ENCODE measurements around the gene C9orf152. TPM values are rescaled to one million over a fixed set of nuclear protein-coding genes. Genes with fewer than 3 reads are reported as not detected.
"Not testable (repeated sequence)": the region's sequence is repeated elsewhere in the genome, so short reads cannot be mapped to it uniquely, and the experiment has no call there.

C9orf152 gene, protein sequence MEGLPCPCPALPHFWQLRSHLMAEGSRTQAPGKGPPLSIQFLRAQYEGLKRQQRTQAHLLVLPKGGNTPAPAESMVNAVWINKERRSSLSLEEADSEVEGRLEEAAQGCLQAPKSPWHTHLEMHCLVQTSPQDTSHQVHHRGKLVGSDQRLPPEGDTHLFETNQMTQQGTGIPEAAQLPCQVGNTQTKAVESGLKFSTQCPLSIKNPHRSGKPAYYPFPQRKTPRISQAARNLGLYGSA
- total RNA-seq (2014; rRNA removed; shearing (Covaris generic); ENCODE audit: low replicate concordance): not detected in 2 replicates

DNA sequence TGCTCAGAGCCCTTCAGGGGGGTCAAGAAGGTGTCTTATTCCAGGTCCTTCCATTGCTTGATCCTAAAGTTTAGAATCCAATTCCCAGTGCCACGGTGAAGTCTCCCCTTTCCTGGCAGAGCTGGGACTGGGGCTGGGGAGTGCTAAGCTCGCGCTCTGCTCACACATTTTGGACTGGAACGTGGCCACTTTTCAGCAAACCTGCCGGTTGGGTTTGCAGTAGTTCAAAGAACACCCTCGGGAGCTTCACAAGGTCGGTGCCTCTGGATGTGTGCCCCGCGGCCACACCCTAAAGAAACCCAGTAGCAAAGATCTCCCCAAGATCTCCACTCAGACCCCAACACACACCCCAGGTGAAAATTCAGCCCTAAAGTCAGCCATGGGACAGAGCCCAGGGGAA, at the start of gene C9orf152:
Gene C9orf152 (minus strand): TSS at position 129 of the 400 bp plus-strand sequence. CDS start 580 bp downstream, outside the sequence.
- no peak for DNase-seq (ENCODE audit: low read depth)
- in situ Hi-C loops (cut with HindIII; ENCODE audit: low pct_unique_long_range_greater_than_20kb, low sequenced_read_pairs): no loop called here

DNA sequence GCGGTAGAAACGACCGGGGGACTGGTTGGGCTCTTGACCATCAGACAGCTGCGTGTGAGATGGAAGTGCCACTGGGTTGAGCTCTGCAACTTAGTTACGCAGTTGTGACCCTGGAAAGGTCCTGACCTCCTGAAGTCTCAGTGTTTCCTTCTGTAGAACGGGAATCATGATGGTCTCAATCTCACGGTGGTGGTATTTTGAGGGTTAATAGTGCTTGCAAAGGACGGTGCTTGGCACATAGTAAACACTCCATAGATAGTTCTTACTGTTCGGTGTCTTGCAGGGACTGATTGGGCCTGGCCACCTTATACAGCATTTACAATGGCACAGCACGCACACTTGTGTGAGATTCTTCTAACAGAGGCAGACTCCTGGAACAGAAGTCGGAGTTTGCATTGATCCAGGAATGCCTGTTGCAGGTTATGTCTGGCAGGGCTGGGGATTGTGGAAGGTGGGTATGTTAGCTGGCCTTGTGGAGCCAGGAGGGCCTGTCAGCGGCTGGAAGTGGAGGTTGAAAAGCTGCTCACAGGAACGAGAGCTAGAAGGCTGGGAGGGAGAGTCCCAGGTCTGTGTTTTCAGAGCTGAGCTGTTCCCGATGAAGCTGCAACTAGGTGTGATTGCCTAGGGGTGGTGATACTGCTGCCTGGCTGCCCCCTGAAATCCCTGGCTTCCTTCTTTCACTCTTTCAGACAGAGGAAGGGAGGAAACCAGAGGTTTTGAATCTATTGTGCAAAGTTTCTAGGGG, 49.3 kb upstream of the C9orf152 start:
- peak; percentile 56 for DNase-seq (ENCODE audit: low read depth)
- in situ Hi-C loops (cut with HindIII; ENCODE audit: low pct_unique_long_range_greater_than_20kb, low sequenced_read_pairs): no loop called here

DNA sequence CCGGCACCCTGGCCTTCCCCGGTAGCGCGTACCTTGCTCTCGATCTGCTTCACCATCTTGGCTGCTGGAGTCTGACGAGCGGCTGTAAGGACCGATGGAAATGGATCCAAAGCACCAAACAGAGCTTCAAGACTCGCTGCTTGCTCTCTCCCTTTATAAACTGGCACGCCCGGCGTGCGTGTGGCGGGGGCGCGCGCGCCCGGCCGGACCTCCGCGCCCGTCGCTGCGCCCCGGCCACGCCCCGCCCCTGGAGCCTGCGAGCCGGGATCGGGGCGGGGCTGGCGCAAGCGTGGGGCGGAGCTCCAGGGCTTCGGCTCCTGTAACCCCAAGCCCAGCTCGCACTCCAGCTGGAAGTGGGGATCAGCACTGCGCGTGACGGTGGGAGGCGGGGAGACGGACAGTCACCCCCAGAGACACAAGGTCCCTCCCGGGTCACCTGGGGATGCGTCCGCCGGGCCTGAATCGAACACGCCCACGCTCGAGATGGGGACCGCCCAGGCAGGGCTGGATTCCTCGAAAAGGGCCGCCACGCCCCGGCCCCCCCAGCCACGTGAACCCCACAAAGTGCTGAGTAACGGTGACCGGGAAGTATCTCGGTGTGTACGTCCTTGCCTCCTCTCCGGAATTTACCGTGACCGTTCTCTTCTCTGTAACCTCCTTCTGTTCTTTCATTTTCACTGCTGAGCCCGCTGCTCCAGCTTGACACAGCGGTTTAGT, 48.6 kb upstream of the C9orf152 start, which contains the start of gene TXN:
Gene TXN (minus strand): TSS at position 128 of the 717 bp plus-strand sequence. CDS start 72 bp downstream, at position 56.
- peak; percentile 98 for DNase-seq (ENCODE audit: low read depth)
- in situ Hi-C loops (cut with HindIII; ENCODE audit: low pct_unique_long_range_greater_than_20kb, low sequenced_read_pairs): no loop called here

DNA sequence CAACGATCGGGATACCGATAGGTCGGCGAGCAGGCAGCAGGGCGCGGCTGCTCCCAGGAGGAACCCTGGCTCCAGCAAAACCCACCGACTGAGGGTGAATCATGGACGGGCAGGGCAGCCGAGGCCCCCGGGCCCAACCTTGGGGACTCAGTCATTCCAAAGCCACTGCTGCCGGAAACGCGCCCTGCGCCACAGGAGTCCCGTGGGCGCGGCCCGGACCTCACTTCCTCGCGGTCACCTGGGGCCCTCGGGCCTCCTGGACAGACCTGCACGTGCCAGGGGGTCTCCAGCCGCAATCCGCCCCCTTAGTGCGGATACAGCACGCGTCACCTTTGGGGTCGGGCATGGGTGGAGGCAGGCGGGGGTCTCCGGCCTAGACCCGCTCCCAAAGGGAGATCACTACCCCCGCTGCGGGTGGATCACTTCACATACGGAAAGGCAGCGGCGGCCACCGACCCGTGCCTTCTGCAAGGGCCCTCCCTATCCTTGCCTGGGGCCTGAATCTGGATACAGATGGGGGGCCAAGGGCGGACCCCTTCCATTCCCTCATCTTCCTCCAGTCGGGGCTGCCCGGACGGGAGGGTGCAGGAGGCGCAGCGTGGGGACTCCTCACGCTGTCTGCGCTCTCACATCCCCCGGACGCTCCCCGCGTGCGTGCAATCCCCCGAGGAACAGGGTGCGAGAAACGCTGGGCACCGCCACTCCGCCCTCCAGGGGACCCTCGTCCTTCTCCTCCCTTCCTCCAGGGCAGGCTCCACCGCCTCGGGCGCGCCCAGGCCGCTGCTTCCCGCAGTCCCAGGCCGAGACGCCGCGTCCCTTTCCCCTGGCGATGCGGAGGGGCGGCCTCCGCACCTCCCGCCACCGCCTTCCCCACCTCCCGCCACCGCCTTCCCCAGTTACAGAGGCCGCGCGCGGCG, 47.8 kb upstream of the C9orf152 start:
- peak; percentile 59 for DNase-seq (ENCODE audit: low read depth)

DNA sequence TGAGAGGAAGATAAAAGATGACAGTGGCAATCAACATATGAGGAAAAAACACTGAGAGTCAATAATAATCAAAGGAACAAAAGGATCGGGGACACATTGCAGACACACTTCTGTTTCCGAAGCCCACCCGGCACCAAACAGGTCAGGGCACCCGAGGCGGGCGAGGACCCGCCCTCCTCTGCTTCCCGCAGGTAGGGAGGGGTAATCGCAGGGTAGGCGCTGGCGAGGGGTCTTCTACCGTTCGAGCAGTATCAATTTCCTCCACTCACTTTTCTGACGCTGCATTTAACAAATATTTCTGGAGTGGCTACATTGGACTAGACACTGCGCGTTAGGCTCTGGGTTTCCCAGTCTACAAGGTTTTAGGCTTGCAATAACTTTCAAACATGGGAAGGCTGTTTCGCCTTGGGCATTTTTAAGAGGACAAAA, 47.1 kb upstream of the C9orf152 start:
- in situ Hi-C loops (cut with HindIII; ENCODE audit: low pct_unique_long_range_greater_than_20kb, low sequenced_read_pairs): no loop called here

More for the DNA sequence above, 47.8 kb upstream of the C9orf152 start:
- in situ Hi-C loops (cut with HindIII; ENCODE audit: low pct_unique_long_range_greater_than_20kb, low sequenced_read_pairs): no loop called here

DNA sequence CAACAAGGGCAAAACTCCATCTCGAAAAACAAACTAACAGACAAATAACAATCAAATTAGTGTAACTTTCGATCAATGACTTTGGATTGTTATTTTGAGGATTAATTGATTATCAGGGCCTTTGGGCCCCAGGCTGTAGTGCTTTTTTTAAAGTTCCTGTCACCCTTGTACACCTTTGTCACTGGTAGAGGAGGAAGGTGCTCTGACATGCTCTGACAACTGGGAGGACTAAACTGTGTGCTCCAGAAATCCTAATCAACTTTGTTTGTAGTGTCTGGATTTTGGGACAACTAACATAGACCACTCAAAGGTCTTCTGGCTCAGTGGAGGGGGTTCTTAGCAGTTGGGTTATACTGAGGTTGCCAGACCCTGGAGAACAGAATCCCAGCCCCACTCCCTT, 46.5 kb upstream of the C9orf152 start:
- in situ Hi-C loops (cut with HindIII; ENCODE audit: low pct_unique_long_range_greater_than_20kb, low sequenced_read_pairs): no loop called here
- DNase-seq (ENCODE audit: low read depth): peak; percentile 35

More for the DNA sequence above, 47.1 kb upstream of the C9orf152 start:
- DNase-seq (ENCODE audit: low read depth): no peak

DNA sequence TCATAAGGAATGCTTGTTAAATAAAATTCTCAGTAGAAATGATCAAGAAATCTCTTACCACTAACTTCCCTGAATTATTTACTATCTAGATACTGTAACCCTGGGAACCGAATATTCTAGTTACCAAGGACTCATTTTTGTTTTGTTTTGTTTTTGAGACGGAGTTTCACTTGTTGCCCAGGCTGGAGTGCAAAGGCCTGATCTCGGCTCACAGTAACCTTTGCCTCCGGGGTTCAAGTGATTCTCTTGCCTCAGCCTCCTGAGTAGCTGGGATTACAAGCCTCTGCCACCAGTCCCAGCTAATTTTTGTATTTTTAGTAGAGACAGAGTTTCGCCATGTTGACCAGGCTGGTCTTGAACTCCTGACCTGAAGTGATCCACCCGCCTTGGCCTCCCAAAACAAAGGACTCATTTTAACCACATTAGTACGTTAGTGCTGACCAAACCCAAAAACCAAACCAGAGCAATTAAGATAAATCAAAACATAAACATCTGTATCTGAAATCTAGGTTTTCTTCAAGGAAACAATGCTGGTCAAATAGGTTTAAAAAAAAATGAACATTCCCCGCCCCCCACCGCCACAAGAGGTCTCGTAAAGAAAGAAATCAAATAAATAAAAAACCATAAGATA, 44.7 kb upstream of the C9orf152 start:
- DNase-seq (ENCODE audit: low read depth): peak; percentile 62
- in situ Hi-C loops (cut with HindIII; ENCODE audit: low pct_unique_long_range_greater_than_20kb, low sequenced_read_pairs): no loop called here

DNA sequence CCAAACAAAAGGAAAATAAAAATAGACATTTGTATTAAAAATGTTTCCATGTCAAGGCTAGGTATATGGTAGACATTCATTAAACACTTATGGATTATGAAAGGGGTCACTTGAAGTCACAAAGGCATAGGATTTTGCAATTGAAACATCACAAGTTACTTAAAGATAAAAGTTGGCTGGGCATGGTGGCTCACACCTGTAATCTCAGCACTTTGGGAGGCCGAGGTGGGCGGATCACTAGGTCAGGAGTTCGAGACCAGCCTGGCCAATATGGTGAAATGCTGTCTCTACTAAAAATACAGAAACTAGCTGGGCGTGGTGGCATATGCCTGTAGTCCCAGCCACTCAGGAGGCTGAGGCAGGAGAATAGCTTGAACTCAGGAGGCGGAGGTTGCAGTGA, 43.8 kb upstream of the C9orf152 start:
- in situ Hi-C loops (cut with HindIII; ENCODE audit: low pct_unique_long_range_greater_than_20kb, low sequenced_read_pairs); DNase-seq (ENCODE audit: low read depth): not testable (repeated sequence)

DNA sequence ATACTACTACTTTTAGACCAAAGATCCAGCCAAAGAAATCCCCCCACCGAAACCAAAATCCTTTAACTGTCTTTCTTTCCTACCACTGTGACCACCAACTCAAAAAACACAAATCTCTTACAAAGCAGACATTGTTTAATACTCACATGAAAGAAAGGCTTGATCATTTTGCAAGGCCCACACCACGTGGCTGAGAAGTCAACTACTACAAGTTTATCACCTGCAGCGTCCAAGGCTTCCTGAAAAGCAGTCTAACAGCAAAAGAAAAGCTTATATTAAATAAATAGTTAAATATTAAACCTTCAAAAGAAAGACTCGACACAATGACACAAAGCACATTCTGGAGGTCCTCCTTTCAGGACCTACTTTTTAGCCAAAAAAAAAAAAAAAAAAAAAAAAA, 43.3 kb upstream of the C9orf152 start:
- no peak for DNase-seq (ENCODE audit: low read depth)
- in situ Hi-C loops (cut with HindIII; ENCODE audit: low pct_unique_long_range_greater_than_20kb, low sequenced_read_pairs): no loop called here

DNA sequence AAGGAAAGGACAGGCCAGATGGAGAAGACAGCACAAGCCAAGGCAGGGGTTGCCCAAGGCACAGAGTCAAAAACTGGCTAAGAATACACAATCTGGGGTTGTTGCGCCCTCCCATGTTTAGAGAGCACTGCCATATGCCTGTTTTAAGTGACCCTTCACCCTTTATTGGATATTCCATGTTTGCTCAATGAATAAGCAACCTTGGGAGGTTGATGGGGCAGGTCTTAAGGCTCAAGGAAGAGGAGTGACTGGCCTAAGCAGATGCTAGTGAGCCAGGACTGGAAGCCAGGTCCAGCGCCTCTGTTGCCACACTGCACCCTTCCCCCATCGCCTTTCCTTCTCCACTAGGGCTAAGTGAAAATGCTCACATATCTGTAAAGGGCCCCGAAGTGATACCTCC, 41.6 kb upstream of the C9orf152 start:
- DNase-seq (ENCODE audit: low read depth): no peak
- in situ Hi-C loops (cut with HindIII; ENCODE audit: low pct_unique_long_range_greater_than_20kb, low sequenced_read_pairs): no loop called here

DNA sequence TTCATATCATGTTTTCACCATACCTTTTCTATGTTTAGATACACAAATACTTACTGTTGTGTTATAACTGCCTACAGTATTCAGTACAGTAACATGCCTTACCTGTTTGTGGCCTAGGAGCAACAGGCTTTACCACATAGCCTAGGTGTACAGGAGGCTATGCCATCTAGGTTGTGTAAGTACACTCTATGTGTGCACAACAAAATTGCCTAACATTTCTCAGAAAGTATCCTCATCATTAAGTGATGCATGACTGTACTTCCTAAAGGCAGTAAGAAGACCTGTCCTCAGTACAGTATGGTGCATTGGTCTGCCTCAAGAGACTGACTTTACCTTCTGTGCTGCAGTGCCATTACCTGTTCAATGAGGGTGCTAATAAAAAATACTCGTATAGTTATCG, 40.4 kb upstream of the C9orf152 start:
- in situ Hi-C loops (cut with HindIII; ENCODE audit: low pct_unique_long_range_greater_than_20kb, low sequenced_read_pairs): no loop called here
- DNase-seq (ENCODE audit: low read depth): no peak

DNA sequence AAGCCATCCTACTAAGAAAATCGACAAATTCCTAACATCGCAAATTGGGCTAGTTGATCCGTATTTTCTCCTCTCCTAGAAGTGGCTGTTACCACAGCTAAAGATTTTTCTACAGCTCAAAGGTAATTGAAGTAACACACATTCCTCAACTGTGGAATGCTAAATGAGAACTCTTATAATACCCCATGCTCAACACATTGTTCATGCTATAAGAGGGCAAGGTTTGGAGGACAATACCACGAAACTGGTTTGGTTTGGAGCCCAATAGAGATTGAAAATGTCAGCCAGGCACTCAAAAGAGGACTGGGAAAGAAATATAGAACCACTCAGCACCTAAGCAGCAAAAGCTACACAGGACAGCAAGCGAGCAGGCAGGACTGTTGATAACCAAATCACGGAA, 38.3 kb upstream of the C9orf152 start:
- in situ Hi-C loops (cut with HindIII; ENCODE audit: low pct_unique_long_range_greater_than_20kb, low sequenced_read_pairs): no loop called here
- DNase-seq (ENCODE audit: low read depth): no peak

DNA sequence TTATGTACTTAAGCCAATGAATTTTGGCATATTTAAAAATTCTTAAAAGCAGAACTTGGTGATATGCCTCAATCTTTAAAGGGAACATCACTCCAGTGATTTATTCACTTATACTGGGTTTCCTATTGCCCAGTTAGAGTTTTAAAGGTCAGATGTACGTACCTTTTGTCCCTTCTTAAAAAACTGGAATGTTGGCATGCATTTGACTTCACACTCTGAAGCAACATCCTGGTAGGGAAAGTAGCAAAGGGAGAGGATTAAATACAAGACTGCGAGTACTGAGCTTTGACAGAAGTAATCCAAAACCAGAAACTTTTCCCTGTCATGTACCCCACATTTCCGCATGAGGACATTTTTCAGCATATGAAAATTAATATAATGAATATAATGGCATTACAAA, 36.7 kb upstream of the C9orf152 start:
- no peak for DNase-seq (ENCODE audit: low read depth)
- in situ Hi-C loops (cut with HindIII; ENCODE audit: low pct_unique_long_range_greater_than_20kb, low sequenced_read_pairs): no loop called here

DNA sequence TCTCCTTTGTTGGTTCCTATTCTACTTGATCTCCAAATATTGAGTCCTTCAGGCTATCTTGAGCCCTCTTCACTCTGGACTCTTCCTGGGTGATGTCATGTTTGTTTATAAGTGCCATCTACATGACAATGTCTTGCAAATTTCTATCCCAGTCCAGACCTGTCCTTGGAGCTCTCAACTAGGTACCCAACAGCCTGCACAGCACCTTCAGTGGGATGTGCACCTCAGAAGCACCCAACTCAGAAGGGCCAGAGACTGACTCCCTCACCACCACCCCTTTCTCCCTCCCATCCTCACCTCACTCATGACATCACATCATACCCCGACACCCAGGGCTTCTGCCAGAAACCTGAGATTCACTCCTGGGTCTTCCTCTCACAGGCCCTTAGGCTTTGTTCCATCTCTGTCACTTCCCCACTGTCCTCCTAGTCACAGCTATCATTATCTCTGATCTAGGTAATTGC, 33.9 kb upstream of the C9orf152 start:
- DNase-seq (ENCODE audit: low read depth): peak; percentile 28
- in situ Hi-C loops (cut with HindIII; ENCODE audit: low pct_unique_long_range_greater_than_20kb, low sequenced_read_pairs): no loop called here

DNA sequence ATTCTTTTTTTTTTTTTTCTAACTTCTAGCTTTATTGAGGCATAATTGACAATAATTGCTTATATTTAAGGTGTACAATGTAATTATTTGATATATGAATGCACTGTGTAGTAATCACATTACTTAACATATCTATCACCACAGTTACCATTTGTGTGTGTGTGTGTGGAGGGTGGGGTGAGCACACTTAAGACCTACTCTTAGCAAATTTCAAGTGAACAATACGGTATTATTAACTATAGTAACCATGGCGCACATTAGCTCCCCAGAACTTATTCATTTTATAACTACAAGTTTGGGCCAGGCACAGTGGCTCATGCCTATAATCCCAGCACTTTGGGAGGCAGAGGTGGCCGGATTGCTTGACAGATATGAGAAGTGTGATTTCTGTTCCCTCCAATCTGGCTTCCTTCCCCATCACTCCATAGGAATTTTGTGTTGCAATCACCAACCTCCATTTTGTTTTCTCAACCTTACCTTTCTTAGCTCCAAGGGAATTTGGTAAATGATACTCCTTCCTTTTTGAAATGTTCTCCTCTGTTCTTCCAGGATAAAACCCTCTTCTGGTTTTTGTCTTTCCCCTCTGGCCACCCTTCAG, 33.4 kb upstream of the C9orf152 start:
- no peak for DNase-seq (ENCODE audit: low read depth)
- in situ Hi-C loops (cut with HindIII; ENCODE audit: low pct_unique_long_range_greater_than_20kb, low sequenced_read_pairs): no loop called here

DNA sequence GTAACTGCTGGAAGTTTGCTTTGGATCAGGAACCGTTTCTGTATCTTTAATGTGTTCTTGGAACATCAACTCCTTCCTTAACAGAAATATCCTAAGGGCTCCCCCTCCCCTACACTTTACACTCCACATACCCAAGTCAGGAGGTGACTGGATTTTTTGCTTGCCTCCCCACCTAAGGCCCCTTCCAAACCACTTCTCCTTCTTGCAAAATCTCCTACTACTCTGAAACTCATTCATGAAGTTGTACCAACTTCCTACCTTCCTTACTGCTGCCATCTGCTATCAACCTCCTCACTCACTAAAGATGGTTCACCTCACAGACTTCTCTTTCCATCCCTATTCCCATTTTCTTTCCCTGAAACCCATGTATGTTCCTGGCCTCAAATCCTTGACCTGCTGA, 32.2 kb upstream of the C9orf152 start:
- in situ Hi-C loops (cut with HindIII; ENCODE audit: low pct_unique_long_range_greater_than_20kb, low sequenced_read_pairs): no loop called here

DNA sequence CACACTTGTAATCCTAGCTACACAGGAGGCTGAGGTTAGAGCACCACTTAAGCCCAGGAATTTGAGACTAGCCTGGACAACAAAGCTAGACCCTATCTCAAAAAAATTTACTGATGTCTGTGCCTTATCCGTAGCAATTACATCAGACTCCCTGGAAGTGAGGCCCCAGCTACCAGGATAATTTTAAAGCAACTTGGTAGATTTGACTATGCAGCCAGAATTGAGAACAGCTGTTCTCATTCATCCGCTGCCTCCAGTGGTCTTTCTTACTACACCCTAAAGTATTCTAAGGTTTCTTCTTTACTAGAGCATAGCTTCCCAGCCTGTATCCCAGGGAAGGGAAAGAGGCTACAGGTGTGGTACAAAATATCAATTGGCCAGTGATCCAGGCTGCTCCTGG, 20.4 kb upstream of the C9orf152 start:
- DNase-seq (ENCODE audit: low read depth): no peak
- in situ Hi-C loops (cut with HindIII; ENCODE audit: low pct_unique_long_range_greater_than_20kb, low sequenced_read_pairs): no loop called here

More for the DNA sequence above, 32.2 kb upstream of the C9orf152 start:
- no peak for DNase-seq (ENCODE audit: low read depth)
